Measurements from ENCODE around the gene TEAD1.

GRCh38 chr11:12687740-12688139, 13.5 kb downstream of the TEAD1 start:
- no peak for TF ChIP-seq CTCF (IDR thresholded peaks at IDR 0.05; ENCODE audit: extremely low read depth in 1 of 2, insufficient read depth in 1 of 2, low read depth in 1 of 2, low read length in 2 of 2)
- TF ChIP-seq EZH2 (IDR thresholded peaks at IDR 0.05; ENCODE audit: borderline replicate concordance, low read depth, low read length, severe bottlenecking): no peak
- no peak for TF ChIP-seq POLR2A (IDR thresholded peaks at IDR 0.05; ENCODE audit: low read depth, low read length)
- no peak for TF ChIP-seq POLR2AphosphoS5 (IDR thresholded peaks at IDR 0.05; ENCODE audit: insufficient read depth, low read depth, low read length)
- TF ChIP-seq JUN (IDR thresholded peaks at IDR 0.05; ENCODE audit: borderline replicate concordance, insufficient read depth, insufficient read length, low read depth): no peak
- TF ChIP-seq MAX (IDR thresholded peaks at IDR 0.05; ENCODE audit: insufficient read depth, insufficient read length): no peak
- TF ChIP-seq FOS (IDR thresholded peaks at IDR 0.05; ENCODE audit: borderline replicate concordance, insufficient read depth, low read length): no peak
